Breast epithelium (tissue), 4 donors: ENCODE measurements around the gene TSGA10. TPM values are rescaled to one million over a fixed set of nuclear protein-coding genes. Genes with fewer than 3 reads are reported as not detected.
"Not testable (repeated sequence)": the region's sequence is repeated elsewhere in the genome, so short reads cannot be mapped to it uniquely, and the experiment has no call there.

Experiments
- DNase-seq, 2 donors: peaks; one replicate each; pipeline ENCODE4 v3.0.0-alpha.2; 2019; ENCODE audit warnings: low spot score in 2 of 2
- H3K27ac ChIP-seq, 2 donors: fragments of 200-600 bp; sonication (generic) in 1 of 2; one replicate each; pipeline ENCODE4 v1.5.1; 2016 to 2019; ENCODE audit warnings: mild to moderate bottlenecking in 1 of 2
- H3K27me3 ChIP-seq, 2 donors: fragments of 200-600 bp; sonication (generic) in 1 of 2; one replicate each; pipeline versions ENCODE4 v1.5.1 to v1.6.0; 2017 to 2019; ENCODE audit warnings: control low read depth in 1 of 2, mild to moderate bottlenecking in 1 of 2
- H3K36me3 ChIP-seq: fragments of 200-600 bp; one replicate; pipeline ENCODE4 v1.5.1; 2019
- H3K4me1 ChIP-seq, 2 donors: fragments of 200-600 bp; sonication (generic); one replicate each; pipeline ENCODE4 v1.5.1; 2016 to 2019; ENCODE audit warnings: control low read depth in 1 of 2
- H3K4me3 ChIP-seq, 3 donors: fragments of 200-600 bp; sonication (generic); 1 replicate in 2 of 3; 2 replicates in 1 of 3; pipeline ENCODE4 v1.5.1; 2016 to 2019; ENCODE audit warnings: mild to moderate bottlenecking in 3 of 3, moderate library complexity in 2 of 3
- H3K9me3 ChIP-seq, 2 donors: fragments of 200-600 bp; sonication (generic) in 1 of 2; one replicate each; pipeline ENCODE4 v1.5.1; 2016 to 2019; ENCODE audit warnings: control low read depth in 1 of 2
- POLR2A ChIP-seq: fragments of 450-650 bp; IDR thresholded peaks from one replicate; pipeline ENCODE4 v1.6.1; 2016; ENCODE audit warnings: antibody characterized with exemption, mild to moderate bottlenecking, moderate library complexity
- POLR2AphosphoS5 ChIP-seq, 3 donors: sonication (generic); formaldehyde crosslinking; IDR thresholded peaks; one replicate each; pipeline ENCODE4 v1.6.1; 2017; ENCODE audit warnings: antibody characterized with exemption in 3 of 3
- intact Hi-C: fragments of 100-400 bp; cut with DNase I; formaldehyde crosslinking; loops from one replicate; pipeline ENCODE4 v1.15.1; 2023; ENCODE audit warnings: low total_unique reads
- total RNA-seq, 3 donors: library from RNA; depleted of rRNA; stranded (reverse); fragments of >200 nt; gene quantifications; one replicate each; pipeline ENCODE4 v1.1.0, GENCODE V29; 2016
- TF ChIP-seq, protein P1 (sequence below), 3 donors: fragments of 450-650 bp; IDR thresholded peaks; one replicate each; pipeline ENCODE4 v1.5.1; 2016 to 2017; ENCODE audit warnings: antibody characterized with exemption in 3 of 3, mild to moderate bottlenecking in 3 of 3, moderate library complexity in 3 of 3

The TSGA10 gene
- total RNA-seq, 3 donors from 2014 or later: 7.2 to 40.2 (median 17.1) TPM

DNA sequence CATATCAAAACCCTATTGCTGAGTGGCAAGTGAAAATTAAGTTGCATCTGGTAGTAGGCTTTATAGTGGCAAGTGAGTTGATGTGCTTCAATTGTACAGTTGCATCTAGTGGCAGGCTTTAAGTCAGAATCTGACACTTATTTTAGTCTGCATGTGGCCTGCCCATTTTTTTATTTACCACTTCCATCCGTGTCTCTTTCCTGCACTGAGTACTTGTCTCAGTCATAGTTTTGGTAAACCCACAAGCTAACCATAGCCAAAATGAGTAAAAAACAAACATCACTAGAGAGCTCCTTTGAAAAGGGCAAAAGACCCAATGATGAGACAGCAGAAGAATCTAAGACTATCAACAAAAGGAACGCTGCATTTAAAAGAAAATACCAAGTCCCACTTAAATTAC, 122.7 kb downstream of the TSGA10 start:
- intact Hi-C loops: no loop called here

DNA sequence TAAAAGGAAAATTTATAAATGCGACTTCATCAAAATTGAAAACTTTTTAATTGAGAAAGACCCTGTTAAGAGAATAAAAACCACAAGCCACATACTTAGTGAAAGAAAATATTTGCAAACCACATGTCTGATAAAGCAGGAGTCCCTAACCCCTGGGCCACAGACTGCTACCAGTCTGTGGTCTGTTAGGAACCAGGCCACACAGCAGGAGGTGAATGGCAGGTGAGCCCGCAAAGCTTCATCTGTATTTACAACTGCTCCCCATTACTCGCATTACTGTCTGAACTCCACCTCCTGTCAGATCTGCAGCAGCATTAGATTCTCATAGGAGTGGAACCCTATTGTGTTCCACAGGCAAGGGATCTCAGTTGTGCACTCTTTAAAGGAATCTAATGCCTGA, 123.3 kb downstream of the TSGA10 start:
- Histone ChIP-seq H3K36me3 (no peaks in the 10 kb centered on the region), H3K27me3 (no peaks in the 10 kb centered on the region), H3K4me1 (no peaks in the 10 kb centered on the region), H3K27ac (no peak overlapping the region), H3K9me3 (no peaks in the 10 kb centered on the region), H3K4me3 (no peak overlapping the region)
- no peak for TF ChIP-seq POLR2A
- no peak for TF ChIP-seq POLR2AphosphoS5 (IDR thresholded peaks at IDR 0.05)
- TF ChIP-seq, protein P1, sequence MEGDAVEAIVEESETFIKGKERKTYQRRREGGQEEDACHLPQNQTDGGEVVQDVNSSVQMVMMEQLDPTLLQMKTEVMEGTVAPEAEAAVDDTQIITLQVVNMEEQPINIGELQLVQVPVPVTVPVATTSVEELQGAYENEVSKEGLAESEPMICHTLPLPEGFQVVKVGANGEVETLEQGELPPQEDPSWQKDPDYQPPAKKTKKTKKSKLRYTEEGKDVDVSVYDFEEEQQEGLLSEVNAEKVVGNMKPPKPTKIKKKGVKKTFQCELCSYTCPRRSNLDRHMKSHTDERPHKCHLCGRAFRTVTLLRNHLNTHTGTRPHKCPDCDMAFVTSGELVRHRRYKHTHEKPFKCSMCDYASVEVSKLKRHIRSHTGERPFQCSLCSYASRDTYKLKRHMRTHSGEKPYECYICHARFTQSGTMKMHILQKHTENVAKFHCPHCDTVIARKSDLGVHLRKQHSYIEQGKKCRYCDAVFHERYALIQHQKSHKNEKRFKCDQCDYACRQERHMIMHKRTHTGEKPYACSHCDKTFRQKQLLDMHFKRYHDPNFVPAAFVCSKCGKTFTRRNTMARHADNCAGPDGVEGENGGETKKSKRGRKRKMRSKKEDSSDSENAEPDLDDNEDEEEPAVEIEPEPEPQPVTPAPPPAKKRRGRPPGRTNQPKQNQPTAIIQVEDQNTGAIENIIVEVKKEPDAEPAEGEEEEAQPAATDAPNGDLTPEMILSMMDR (IDR thresholded peaks at IDR 0.05): no peak
- no peak for DNase-seq
- intact Hi-C loops: no loop called here

More for the DNA sequence above, 122.7 kb downstream of the TSGA10 start:
- no peak for TF ChIP-seq POLR2AphosphoS5 (IDR thresholded peaks at IDR 0.05)
- no peak for TF ChIP-seq POLR2A
- TF ChIP-seq, protein P1 (IDR thresholded peaks at IDR 0.05): no peak
- Histone ChIP-seq H3K4me3 (no peak overlapping the region), H3K27ac (no peak overlapping the region), H3K4me1 (no peaks in the 10 kb centered on the region), H3K27me3 (no peaks in the 10 kb centered on the region), H3K9me3 (no peaks in the 10 kb centered on the region), H3K36me3 (no peaks in the 10 kb centered on the region)
- no peak for DNase-seq

DNA sequence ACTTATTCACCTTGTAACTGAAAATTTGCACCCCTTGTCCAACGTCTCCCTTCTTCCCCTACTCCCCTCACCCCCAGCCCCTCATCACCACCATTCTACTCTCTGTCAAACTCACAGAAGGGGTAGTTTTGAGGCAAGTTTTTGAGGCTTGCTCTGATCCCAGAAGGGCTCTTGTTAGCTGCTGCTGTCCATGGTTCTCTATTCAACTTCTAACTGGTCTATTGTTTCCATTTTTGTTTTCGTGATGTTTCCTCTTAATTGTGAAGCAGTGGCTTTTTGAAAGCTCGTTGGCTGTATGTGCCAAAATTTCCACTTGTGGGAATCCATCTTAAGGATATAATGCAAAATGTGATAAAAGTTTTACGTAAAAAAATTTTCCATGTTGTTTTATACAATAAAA, 126.2 kb downstream of the TSGA10 start:
- Histone ChIP-seq H3K27ac (no peak overlapping the region), H3K27me3 (no peaks in the 10 kb centered on the region), H3K4me3 (no peak overlapping the region), H3K4me1 (no peaks in the 10 kb centered on the region), H3K36me3 (no peaks in the 10 kb centered on the region), H3K9me3 (peaks cover 0 to 6% of the 10 kb centered on the region in 2 donors)
- no peak for TF ChIP-seq POLR2A
- TF ChIP-seq, protein P1 (IDR thresholded peaks at IDR 0.05): no peak
- no peak for TF ChIP-seq POLR2AphosphoS5 (IDR thresholded peaks at IDR 0.05)
- intact Hi-C loops: no loop called here
- no peak for DNase-seq

DNA sequence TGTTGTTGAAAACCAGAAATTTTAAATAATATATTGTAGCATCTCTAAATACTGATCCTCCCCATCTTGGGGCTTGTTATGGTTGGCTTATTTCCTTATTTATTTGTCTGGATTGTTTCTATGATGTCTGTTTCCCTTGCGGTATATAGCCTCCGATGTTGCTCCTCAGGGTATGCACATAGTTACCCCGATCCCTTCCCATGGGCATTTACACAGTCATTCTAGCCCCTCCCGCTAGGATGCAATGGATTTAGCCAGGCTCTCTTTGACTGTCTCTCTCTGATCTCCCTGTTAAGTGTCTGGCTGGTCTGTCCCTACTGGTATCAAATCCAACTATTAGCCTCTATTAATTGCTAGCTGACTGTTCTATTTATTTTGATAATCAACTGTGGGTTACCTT, 126.9 kb downstream of the TSGA10 start:
- H3K4me1 ChIP-seq: no peaks in the 10 kb centered on the region
- intact Hi-C loops: no loop called here
- no peak for DNase-seq
- H3K36me3 ChIP-seq: no peaks in the 10 kb centered on the region
- H3K27ac ChIP-seq: no peak overlapping the region
- peaks cover 0 to 6% of the 10 kb centered on the region in 2 donors for H3K9me3 ChIP-seq
- no peak overlapping the region for H3K4me3 ChIP-seq
- no peaks in the 10 kb centered on the region for H3K27me3 ChIP-seq
- no peak for TF ChIP-seq POLR2AphosphoS5 (IDR thresholded peaks at IDR 0.05)

DNA sequence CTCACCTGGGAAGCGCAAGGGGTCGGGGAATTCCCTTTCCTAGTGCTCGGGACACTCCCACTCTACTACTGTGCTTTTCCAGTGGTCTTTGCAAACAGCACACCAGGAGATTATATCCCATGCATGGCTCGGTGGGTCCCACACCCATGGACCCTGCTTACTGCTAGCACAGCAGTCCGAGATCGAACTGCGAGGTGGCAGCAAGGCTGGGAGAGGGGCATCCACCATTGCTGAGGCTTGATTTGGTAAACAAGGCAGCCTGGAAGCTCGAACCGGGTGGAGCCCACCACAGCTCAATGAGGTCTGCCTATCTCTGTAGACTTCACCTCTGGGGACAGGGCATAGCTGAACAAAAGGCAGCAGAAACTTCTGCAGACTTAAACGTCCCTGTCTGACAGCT, 154.0 kb downstream of the TSGA10 start:
- Histone ChIP-seq H3K27ac (no peak overlapping the region), H3K27me3 (no peaks in the 10 kb centered on the region), H3K36me3 (no peaks in the 10 kb centered on the region), H3K4me1 (no peaks in the 10 kb centered on the region), H3K9me3 (no peaks in the 10 kb centered on the region), H3K4me3 (no peak overlapping the region)
- intact Hi-C loops: no loop called here
- TF ChIP-seq, protein P1 (IDR thresholded peaks at IDR 0.05): no peak
- no peak for DNase-seq

DNA sequence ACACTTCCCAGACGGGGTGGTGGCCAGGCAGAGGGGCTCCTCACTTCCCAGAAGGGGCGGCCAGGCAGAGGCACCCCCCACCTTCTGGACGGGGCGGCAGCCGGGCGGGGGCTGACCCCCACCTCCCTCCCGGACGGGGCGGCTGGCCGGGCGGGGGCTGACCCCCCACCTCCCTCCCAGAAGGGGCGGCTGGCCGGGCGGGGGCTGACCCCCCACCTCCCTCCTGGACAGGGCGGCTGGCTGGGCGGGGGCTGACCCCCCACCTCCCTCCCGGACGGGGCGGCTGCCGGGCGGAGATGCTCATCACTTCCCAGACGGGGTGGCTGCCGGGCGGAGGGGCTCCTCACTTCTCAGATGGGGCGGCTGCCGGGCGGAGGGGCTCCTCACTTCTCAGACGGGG, 166.0 kb downstream of the TSGA10 start:
- intact Hi-C loops, H3K4me1 ChIP-seq, H3K4me3 ChIP-seq, H3K36me3 ChIP-seq, H3K9me3 ChIP-seq, H3K27ac ChIP-seq, H3K27me3 ChIP-seq, DNase-seq: not testable (repeated sequence)
